ENCODE data around the gene KRTAP1-1. TPM values are rescaled to one million over a fixed set of nuclear protein-coding genes. Genes with fewer than 3 reads are reported as not detected.
A peak's percentile ranks its signal among the peaks of the same experiment; 100 is the strongest.
"Not testable (repeated sequence)": the region's sequence is repeated elsewhere in the genome, so short reads cannot be mapped to it uniquely, and the experiment has no call there.

Gene KRTAP1-1
- total RNA-seq, 1 experiment from 2014 or later = not detected

- no peak for DNase-seq (ENCODE audit: low spot score)
Observed at GRCh38 chr17:41012326-41013120, 28.7 kb downstream of the KRTAP1-1 start.

DNA sequence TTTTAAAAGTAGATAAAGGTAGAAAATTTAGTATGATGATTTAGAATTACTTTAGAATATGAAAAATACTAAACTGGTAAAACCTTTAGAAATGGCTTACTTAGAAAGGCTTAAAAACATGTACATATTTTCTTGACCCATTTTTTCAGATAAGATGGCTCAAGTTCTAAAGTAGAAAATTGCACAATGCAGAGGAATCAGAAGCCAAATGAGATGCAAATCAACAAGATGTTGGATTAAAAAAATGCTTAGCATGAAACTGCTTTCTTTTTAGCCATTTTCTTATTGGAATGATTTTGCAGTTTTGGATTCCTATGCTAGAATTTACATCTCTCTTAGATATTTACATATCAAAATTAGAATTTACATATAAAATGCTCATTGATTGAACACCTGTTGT lies 30.8 kb downstream of the KRTAP1-1 start:
- no peak for DNase-seq (ENCODE audit: low spot score)

DNA sequence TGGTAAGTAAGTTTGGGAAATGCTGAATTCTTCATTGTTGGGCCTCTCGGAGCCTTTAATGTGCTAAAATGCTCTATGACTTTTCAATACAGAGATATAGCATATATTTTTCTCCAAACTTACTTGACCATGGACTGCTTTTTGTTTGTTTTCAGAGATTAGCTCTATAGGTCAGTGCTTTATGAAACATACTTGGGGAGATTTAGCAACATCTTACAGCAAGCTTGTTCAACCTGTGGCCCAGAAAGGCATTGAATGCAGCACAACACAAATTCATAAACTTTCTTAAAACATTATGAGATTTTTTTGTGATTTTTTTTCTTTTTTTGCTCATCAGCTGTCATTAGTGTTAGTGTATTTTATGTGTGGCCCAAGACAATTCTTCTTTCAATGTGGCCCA lies 31.3 kb downstream of the KRTAP1-1 start:
- no peak for DNase-seq (ENCODE audit: low spot score)

DNA sequence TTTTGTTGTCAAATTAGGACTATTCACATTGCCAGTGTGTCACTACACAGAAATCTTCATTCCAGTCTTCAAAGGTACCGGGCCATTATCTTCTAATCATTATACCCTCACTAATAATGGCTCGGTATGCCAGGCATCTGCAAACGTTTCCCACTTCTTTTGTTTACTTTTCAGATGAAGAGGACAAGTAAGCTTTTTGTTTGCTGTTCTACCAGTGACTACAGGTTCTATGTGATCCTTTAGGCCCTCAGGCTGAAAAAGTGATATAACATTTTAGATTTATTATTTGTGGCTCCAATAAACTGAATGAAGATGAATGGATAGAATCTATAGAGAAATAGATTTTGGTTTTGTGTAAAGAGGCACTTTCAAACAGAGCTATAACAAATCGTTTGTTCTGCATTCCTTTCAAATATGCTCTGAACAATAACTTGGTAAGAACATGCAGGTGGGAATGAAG lies 31.9 kb downstream of the KRTAP1-1 start:
- peak; percentile 18 for DNase-seq (ENCODE audit: low spot score)

DNA sequence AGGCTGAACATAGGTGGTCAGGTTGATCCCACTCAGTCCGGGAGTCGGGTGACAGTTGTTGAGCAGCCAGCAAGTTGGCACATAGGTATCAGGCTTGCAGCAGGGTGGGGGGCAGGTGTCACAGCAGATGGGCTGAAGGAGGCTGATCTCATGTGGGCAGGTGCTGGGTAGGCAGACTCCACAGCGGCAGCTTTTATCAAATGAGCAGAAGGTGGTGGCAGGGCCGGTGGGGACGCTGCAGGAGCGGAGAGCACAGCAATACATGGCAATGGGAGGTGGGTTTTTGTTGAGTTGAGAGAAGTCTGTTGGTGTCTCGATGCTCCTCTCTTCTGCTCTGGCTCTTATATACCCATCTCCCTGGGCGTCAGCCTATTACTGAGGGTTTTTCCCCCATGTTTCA lies 32.4 kb downstream of the KRTAP1-1 start, which contains the start of gene KRTAP3-1:
KRTAP3-1 (minus strand) TSS at position 318 of the 400 bp plus-strand sequence; CDS start at position 264, 54 bp downstream.
- no peak for DNase-seq (ENCODE audit: low spot score)

DNA sequence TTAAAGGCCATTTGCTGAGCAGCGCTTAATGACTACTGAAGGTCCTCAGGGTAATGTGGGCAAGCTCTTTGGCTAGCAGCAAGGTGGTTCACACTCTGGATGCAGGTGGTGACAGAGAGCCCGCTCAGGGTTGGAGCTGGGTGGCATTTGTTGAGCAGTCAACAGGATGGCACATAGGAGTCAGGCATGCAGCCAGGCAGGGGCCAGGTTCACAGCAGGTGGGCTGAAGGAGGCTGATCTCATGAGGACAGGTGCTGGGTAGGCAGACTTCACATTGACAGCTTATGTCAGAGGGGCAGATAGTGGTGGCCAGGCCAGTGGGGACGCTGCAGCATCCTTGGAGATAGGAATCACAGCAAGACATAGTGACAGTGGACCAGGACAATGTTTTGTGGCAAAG lies 36.9 kb downstream of the KRTAP1-1 start:
- DNase-seq (ENCODE audit: low spot score) = no peak

DNA sequence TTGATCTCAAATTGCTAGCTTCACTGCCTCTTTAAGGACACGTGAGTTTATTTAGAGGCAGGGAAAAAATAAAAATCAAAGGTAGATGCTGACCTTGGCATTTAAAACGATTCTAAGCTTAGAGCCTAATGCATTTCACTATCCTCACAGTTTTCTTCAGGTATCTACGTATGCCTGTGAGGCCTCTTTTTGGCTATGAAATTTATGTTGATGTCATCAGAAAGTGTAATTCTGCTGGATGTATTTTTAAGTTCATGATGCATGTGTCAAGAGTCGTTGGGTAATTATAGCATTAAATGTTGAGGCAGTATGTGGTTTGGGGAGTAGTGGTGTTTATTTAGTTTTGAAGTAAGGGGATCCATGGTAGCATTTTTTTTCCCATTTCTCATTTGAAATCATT lies 37.3 kb downstream of the KRTAP1-1 start:
- DNase-seq (ENCODE audit: low spot score) = no peak

GRCh38 chr17:41002814-41003213 lies 38.4 kb downstream of the KRTAP1-1 start:
- peak; percentile 8 for DNase-seq (ENCODE audit: low spot score)

- DNase-seq (ENCODE audit: low spot score) = no peak
Observed at GRCh38 chr17:41001795-41002194, 39.5 kb downstream of the KRTAP1-1 start.

DNA sequence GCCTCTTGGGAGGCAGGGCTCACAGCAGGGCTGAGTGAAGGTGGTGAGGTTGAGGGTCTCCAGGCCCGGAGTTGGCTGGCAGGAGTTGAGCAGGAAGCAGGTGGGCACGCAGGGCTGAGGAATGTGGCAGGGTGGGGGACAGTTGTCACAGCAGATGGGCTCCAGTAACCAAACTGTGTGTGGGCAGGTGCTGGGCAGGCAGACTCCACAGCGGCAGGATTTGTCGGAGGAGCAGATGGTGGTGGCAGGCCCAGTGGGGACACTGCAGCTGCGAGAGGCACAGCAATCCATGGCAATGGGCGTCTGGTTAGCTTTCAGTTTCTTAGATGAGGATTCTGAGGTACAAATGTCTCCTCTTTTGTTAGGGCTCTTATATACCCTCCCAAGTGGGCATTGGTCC lies 41.7 kb downstream of the KRTAP1-1 start, which contains the start of gene KRTAP3-2:
KRTAP3-2 (minus strand) TSS at position 344 of the 400 bp plus-strand sequence; CDS start at position 291, 53 bp downstream.
- not testable (repeated sequence) for DNase-seq (ENCODE audit: low spot score)

GRCh38 chr17:40997361-40997760 lies 43.9 kb downstream of the KRTAP1-1 start:
- no peak for DNase-seq (ENCODE audit: low spot score)

GRCh38 chr17:40996829-40997228 lies 44.4 kb downstream of the KRTAP1-1 start:
- DNase-seq (ENCODE audit: low spot score) = peak; percentile 30

DNA sequence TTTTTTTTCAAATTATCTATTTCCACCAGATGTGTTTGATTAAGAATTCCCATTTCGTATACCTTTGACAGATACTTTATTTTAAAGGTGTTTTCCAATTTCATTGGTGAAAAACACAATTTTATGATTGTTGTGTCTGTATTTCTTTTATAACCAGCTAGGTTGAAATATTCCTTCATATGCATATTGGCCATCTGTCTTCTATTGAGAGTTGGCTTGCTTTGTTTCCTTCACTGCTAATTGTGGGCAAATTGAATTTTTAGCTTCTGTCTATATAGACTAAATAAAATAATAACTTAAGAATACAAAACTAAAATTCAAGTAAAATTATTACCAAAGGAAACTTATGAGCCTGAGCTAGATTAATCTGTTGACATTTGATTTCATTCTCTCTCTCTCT lies 46.1 kb downstream of the KRTAP1-1 start:
- DNase-seq (ENCODE audit: low spot score) = no peak

DNA sequence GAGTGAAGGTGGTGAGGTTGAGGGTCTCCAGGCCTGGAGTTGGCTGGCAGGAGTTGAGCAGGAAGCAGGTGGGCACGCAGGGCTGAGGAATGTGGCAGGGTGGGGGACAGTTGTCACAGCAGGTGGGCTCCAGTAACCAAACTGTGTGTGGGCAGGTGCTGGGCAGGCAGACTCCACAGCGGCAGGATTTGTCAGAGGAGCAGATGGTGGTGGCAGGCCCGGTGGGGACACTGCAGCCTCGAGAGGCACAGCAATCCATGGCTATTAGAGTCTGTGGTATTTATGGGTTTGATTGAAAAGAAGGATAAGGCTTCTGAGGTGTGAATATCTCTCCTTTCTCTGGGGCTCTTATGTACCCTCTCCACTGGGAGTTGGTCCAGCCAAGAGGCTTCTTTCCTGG lies 47.4 kb downstream of the KRTAP1-1 start, which contains the start of gene KRTAP3-3:
KRTAP3-3 (minus strand) TSS at position 326 of the 400 bp plus-strand sequence; CDS start at position 259, 67 bp downstream.
- no peak for DNase-seq (ENCODE audit: low spot score)

- DNase-seq (ENCODE audit: low spot score) = no peak
Observed at GRCh38 chr17:40993084-40993483, 48.2 kb downstream of the KRTAP1-1 start.

GRCh38 chr17:40992666-40993065 lies 48.6 kb downstream of the KRTAP1-1 start:
- DNase-seq (ENCODE audit: low spot score) = no peak

Other genes with a start within 250 kb of the KRTAP1-1 start
- not detected in 2 replicates for gene KRT28, start 241.5 kb downstream of the KRTAP1-1 start, total RNA-seq (2014; rRNA removed; shearing (Covaris generic))
- 28.5 and 34.7 TPM in 2 replicates for gene KRT10, start 218.8 kb downstream of the KRTAP1-1 start, total RNA-seq (2014; rRNA removed; shearing (Covaris generic))
- not detected in 2 replicates for gene KRT12, start 174.2 kb downstream of the KRTAP1-1 start, total RNA-seq (2014; rRNA removed; shearing (Covaris generic))
- gene KRT20, start 156.2 kb downstream of the KRTAP1-1 start, total RNA-seq (2014; rRNA removed; shearing (Covaris generic)) = not detected in 2 replicates
- gene KRT23, start 103.8 kb downstream of the KRTAP1-1 start, total RNA-seq (2014; rRNA removed; shearing (Covaris generic)) = not detected in 2 replicates
- gene KRT39, start 74.5 kb downstream of the KRTAP1-1 start, total RNA-seq (2014; rRNA removed; shearing (Covaris generic)) = not detected in 2 replicates
- not detected in 2 replicates for gene KRT40, start 57.1 kb downstream of the KRTAP1-1 start, total RNA-seq (2014; rRNA removed; shearing (Covaris generic))
- not detected in 2 replicates for gene KRTAP3-3, start 47.3 kb downstream of the KRTAP1-1 start, total RNA-seq (2014; rRNA removed; shearing (Covaris generic))
- gene KRTAP3-2, start 41.5 kb downstream of the KRTAP1-1 start, total RNA-seq (2014; rRNA removed; shearing (Covaris generic)) = not detected in 2 replicates
- gene KRTAP3-1, start 32.3 kb downstream of the KRTAP1-1 start, total RNA-seq (2014; rRNA removed; shearing (Covaris generic)) = not detected in 2 replicates
- not detected in 2 replicates for gene KRTAP1-5, start 14.2 kb downstream of the KRTAP1-1 start, total RNA-seq (2014; rRNA removed; shearing (Covaris generic))
- gene KRTAP1-4, start 11.3 kb downstream of the KRTAP1-1 start, total RNA-seq (2014; rRNA removed; shearing (Covaris generic)) = not detected in 2 replicates
- not detected in 2 replicates for gene KRTAP1-3, start 6.6 kb downstream of the KRTAP1-1 start, total RNA-seq (2014; rRNA removed; shearing (Covaris generic))
- not detected in 2 replicates for gene KRTAP2-1, start 5.9 kb upstream of the KRTAP1-1 start, total RNA-seq (2014; rRNA removed; shearing (Covaris generic))
- not detected in 2 replicates for gene KRTAP2-2, start 13.8 kb upstream of the KRTAP1-1 start, total RNA-seq (2014; rRNA removed; shearing (Covaris generic))
- 0.69 and 1.00 TPM in 2 replicates for gene KRTAP2-3, start 18.7 kb upstream of the KRTAP1-1 start, total RNA-seq (2014; rRNA removed; shearing (Covaris generic))
- not detected in 2 replicates for gene KRTAP2-4, start 24.4 kb upstream of the KRTAP1-1 start, total RNA-seq (2014; rRNA removed; shearing (Covaris generic))
- not detected in 2 replicates for gene KRTAP4-7, start 42.7 kb upstream of the KRTAP1-1 start, total RNA-seq (2014; rRNA removed; shearing (Covaris generic))
- gene KRTAP4-8, start 56.7 kb upstream of the KRTAP1-1 start, total RNA-seq (2014; rRNA removed; shearing (Covaris generic)) = not detected in 2 replicates
- not detected in 2 replicates for gene KRTAP4-16, start 60.8 kb upstream of the KRTAP1-1 start, total RNA-seq (2014; rRNA removed; shearing (Covaris generic))
- 0.22 TPM in 1 of 2 replicates, not detected in the other for gene KRTAP4-9, start 63.9 kb upstream of the KRTAP1-1 start, total RNA-seq (2014; rRNA removed; shearing (Covaris generic))
- not detected in 2 replicates for gene KRTAP4-11, start 76.9 kb upstream of the KRTAP1-1 start, total RNA-seq (2014; rRNA removed; shearing (Covaris generic))
- not detected in 2 replicates for gene KRTAP4-12, start 82.7 kb upstream of the KRTAP1-1 start, total RNA-seq (2014; rRNA removed; shearing (Covaris generic))
- not detected in 2 replicates for gene KRTAP4-6, start 99.1 kb upstream of the KRTAP1-1 start, total RNA-seq (2014; rRNA removed; shearing (Covaris generic))
- not detected in 2 replicates for gene KRTAP4-5, start 108.4 kb upstream of the KRTAP1-1 start, total RNA-seq (2014; rRNA removed; shearing (Covaris generic))
- gene KRTAP4-4, start 119.3 kb upstream of the KRTAP1-1 start, total RNA-seq (2014; rRNA removed; shearing (Covaris generic)) = not detected in 2 replicates
- not detected in 2 replicates for gene KRTAP4-3, start 126.8 kb upstream of the KRTAP1-1 start, total RNA-seq (2014; rRNA removed; shearing (Covaris generic))
- gene KRTAP4-2, start 136.8 kb upstream of the KRTAP1-1 start, total RNA-seq (2014; rRNA removed; shearing (Covaris generic)) = not detected in 2 replicates
- gene KRTAP4-1, start 143.5 kb upstream of the KRTAP1-1 start, total RNA-seq (2014; rRNA removed; shearing (Covaris generic)) = 0.26 TPM in 1 of 2 replicates, not detected in the other
- not detected in 2 replicates for gene KRTAP9-1, start 148.4 kb upstream of the KRTAP1-1 start, total RNA-seq (2014; rRNA removed; shearing (Covaris generic))
- not detected in 2 replicates for gene KRTAP9-2, start 185.2 kb upstream of the KRTAP1-1 start, total RNA-seq (2014; rRNA removed; shearing (Covaris generic))
- gene KRTAP9-3, start 191.0 kb upstream of the KRTAP1-1 start, total RNA-seq (2014; rRNA removed; shearing (Covaris generic)) = not detected in 2 replicates
- not detected in 2 replicates for gene KRTAP9-8, start 196.5 kb upstream of the KRTAP1-1 start, total RNA-seq (2014; rRNA removed; shearing (Covaris generic))
- not detected in 2 replicates for gene KRTAP9-4, start 208.2 kb upstream of the KRTAP1-1 start, total RNA-seq (2014; rRNA removed; shearing (Covaris generic))
- not detected in 2 replicates for gene KRTAP9-9, start 213.9 kb upstream of the KRTAP1-1 start, total RNA-seq (2014; rRNA removed; shearing (Covaris generic))
- gene KRTAP9-6, start 223.9 kb upstream of the KRTAP1-1 start, total RNA-seq (2014; rRNA removed; shearing (Covaris generic)) = not detected in 2 replicates
- gene KRTAP9-7, start 234.2 kb upstream of the KRTAP1-1 start, total RNA-seq (2014; rRNA removed; shearing (Covaris generic)) = not detected in 2 replicates

All from A172 (cell line).